ENCODE results near the gene PRDM16. TPM values are rescaled to one million over a fixed set of nuclear protein-coding genes. Genes with fewer than 3 reads are reported as not detected.

PRDM16 gene
- total and polyA plus RNA-seq, 2 of the 13 experiments (the other 11 are each of a cell fraction or from before 2014, with no cell fraction given), result 0.15 to 0.81 TPM

- TF ChIP-seq ZNF225 (CRISPR knock-in tag; IDR thresholded peaks at IDR 0.05) (peak; percentile 68), AKAP8 (CRISPR knock-in tag; IDR thresholded peaks at IDR 0.05) (peak; percentile 83), WIZ (CRISPR knock-in tag; IDR thresholded peaks at IDR 0.05) (0 out of 2 replicates have a peak, but pooled peaks have one; percentile 30), MLXIP (CRISPR knock-in tag; IDR thresholded peaks at IDR 0.05; ENCODE audit: borderline replicate concordance) (0 out of 2 replicates have a peak, but pooled peaks have one; percentile 20), ZNF251 (CRISPR knock-in tag; IDR thresholded peaks at IDR 0.05) (no peak), ZZZ3 (CRISPR knock-in tag; IDR thresholded peaks at IDR 0.05; ENCODE audit: borderline replicate concordance) (0 out of 2 replicates have a peak, but pooled peaks have one; percentile 55), TBX2 (CRISPR knock-in tag; IDR thresholded peaks at IDR 0.05; ENCODE audit: borderline replicate concordance) (0 out of 2 replicates have a peak, but pooled peaks have one; percentile 12), NAIF1 (CRISPR knock-in tag; IDR thresholded peaks at IDR 0.05; ENCODE audit: borderline replicate concordance) (peak; percentile 26; the same call in 1 of the 2 replicates), XRCC5 (optimal IDR thresholded peaks at IDR 0.05; ENCODE audit: low read length) (no peak), POLR2AphosphoS2 (IDR thresholded peaks at IDR 0.05; ENCODE audit: low read depth, low read length) (no peak), CCDC6 (CRISPR knock-in tag; IDR thresholded peaks at IDR 0.05) (no peak), ZNF792 (CRISPR knock-in tag; IDR thresholded peaks at IDR 0.05) (no peak), ZNF678 (CRISPR knock-in tag; IDR thresholded peaks at IDR 0.05) (peak; percentile 44; the same call in 1 of the 2 replicates), ZNF281 (CRISPR knock-in tag; IDR thresholded peaks at IDR 0.05; ENCODE audit: borderline replicate concordance) (no peak), SIX4 (CRISPR knock-in tag; IDR thresholded peaks at IDR 0.05) (no peak), ZNF552 (CRISPR knock-in tag; IDR thresholded peaks at IDR 0.05; ENCODE audit: borderline replicate concordance) (no peak), AKNA (CRISPR knock-in tag; IDR thresholded peaks at IDR 0.05; ENCODE audit: borderline replicate concordance) (no peak), MAFF (IDR thresholded peaks at IDR 0.05; ENCODE audit: low read depth, low read length) (no peak)
These were observed 254.2 kb downstream of the PRDM16 start (continued) for GRCh38 chr1:3323021-3323795.
